HTERT RPE-1 (cell line): ENCODE data around the gene RBM6.
"Not testable (repeated sequence)": the region's sequence is repeated elsewhere in the genome, so short reads cannot be mapped to it uniquely, and the experiment has no call there.

Experiments
- in situ Hi-C: fragments of 300-500 bp; cut with MboI; formaldehyde crosslinking; loops from 4 replicates; pipeline ENCODE4 v1.14.3; 2020; ENCODE audit warnings: low sequenced_read_pairs

Gene RBM6, protein sequence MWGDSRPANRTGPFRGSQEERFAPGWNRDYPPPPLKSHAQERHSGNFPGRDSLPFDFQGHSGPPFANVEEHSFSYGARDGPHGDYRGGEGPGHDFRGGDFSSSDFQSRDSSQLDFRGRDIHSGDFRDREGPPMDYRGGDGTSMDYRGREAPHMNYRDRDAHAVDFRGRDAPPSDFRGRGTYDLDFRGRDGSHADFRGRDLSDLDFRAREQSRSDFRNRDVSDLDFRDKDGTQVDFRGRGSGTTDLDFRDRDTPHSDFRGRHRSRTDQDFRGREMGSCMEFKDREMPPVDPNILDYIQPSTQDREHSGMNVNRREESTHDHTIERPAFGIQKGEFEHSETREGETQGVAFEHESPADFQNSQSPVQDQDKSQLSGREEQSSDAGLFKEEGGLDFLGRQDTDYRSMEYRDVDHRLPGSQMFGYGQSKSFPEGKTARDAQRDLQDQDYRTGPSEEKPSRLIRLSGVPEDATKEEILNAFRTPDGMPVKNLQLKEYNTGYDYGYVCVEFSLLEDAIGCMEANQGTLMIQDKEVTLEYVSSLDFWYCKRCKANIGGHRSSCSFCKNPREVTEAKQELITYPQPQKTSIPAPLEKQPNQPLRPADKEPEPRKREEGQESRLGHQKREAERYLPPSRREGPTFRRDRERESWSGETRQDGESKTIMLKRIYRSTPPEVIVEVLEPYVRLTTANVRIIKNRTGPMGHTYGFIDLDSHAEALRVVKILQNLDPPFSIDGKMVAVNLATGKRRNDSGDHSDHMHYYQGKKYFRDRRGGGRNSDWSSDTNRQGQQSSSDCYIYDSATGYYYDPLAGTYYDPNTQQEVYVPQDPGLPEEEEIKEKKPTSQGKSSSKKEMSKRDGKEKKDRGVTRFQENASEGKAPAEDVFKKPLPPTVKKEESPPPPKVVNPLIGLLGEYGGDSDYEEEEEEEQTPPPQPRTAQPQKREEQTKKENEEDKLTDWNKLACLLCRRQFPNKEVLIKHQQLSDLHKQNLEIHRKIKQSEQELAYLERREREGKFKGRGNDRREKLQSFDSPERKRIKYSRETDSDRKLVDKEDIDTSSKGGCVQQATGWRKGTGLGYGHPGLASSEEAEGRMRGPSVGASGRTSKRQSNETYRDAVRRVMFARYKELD

GRCh38 chr3:49939858-49940666 lies at the start of gene RBM6:
Gene RBM6, plus strand, starts transcription at chr3:49940150. Its CDS starts 22,492 bp downstream, at chr3:49962642.
- in situ Hi-C loops: no loop called here

DNA sequence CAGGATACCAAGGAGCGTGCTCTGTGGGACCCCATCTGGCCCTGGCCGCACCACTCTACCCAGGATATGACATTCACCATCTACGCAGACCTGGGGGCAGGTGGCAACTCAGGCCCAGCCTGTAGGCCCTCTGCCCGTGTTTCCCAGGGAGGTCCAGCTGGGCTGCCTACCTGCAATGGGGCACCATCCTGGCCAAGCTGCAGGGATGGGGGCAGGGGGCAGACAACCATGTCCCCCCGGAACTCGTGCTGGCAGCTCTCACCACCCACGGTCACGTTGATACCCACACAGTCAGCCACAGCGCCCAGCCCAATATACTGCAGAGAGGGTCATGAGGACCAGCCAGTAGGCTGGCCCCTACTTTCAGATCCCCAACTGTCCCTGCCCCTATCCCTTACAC lies 44.2 kb upstream of the RBM6 start:
- in situ Hi-C loops: no loop called here

DNA sequence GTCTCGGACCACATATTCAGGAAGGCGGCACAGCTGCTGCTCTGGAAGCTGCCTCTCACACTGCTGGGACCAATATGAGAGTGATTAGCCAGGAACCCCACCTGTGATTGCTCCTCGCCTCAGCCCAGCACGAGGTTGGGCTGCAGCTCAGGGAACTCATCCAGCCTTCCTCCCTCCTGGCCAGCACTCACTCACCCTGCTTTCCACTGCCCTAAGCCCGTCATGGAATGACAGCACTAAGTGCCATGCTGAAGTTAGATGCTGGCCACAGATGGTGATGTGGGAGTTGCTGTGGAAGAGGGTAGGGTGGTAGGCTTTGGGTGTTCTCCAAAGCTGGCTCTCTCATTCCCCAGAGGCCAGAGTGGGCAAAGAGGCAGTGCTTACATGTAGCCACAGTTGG lies 43.6 kb upstream of the RBM6 start:
- in situ Hi-C loops: no loop called here

- in situ Hi-C loops: no loop called here
These were observed 41.0 kb upstream of the RBM6 start for GRCh38 chr3:49898991-49899390.

GRCh38 chr3:49899815-49900214 lies 40.1 kb upstream of the RBM6 start:
- in situ Hi-C loops: no loop called here

DNA sequence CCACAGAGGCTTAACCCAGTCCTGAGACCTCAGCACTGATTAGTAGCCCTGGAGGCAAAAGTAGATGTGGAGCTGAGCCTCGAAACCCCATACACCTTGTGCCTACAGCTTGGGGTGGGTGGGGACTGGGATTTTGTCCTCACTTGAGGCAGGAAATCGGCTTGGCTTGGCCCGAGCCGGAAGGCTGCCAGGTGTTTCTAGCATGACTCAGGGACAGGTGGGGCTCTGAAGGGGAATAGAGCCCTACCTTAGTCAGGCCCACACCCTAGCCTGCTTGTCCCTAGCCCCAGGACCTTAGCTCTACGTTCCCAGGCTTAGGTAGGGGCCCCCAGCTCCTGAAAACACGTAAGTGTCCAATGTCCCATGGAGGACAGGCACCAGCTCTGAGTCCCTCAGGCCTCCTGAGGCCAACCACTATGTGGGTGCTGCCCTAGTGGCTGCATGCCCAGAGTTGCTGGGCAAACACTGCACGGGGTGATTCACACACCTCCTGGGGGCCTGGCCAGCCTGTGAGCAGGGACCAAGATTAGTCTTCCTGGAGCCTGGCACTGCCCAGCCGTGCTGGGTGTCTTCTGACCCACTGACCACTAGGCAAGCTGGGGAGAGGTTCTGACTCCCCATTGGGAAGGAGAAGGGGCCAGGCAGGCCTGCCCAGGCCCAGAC lies 39.3 kb upstream of the RBM6 start:
- in situ Hi-C loops: no loop called here

- in situ Hi-C loops: no loop called here
These were observed 38.3 kb upstream of the RBM6 start for GRCh38 chr3:49901366-49902339.

DNA sequence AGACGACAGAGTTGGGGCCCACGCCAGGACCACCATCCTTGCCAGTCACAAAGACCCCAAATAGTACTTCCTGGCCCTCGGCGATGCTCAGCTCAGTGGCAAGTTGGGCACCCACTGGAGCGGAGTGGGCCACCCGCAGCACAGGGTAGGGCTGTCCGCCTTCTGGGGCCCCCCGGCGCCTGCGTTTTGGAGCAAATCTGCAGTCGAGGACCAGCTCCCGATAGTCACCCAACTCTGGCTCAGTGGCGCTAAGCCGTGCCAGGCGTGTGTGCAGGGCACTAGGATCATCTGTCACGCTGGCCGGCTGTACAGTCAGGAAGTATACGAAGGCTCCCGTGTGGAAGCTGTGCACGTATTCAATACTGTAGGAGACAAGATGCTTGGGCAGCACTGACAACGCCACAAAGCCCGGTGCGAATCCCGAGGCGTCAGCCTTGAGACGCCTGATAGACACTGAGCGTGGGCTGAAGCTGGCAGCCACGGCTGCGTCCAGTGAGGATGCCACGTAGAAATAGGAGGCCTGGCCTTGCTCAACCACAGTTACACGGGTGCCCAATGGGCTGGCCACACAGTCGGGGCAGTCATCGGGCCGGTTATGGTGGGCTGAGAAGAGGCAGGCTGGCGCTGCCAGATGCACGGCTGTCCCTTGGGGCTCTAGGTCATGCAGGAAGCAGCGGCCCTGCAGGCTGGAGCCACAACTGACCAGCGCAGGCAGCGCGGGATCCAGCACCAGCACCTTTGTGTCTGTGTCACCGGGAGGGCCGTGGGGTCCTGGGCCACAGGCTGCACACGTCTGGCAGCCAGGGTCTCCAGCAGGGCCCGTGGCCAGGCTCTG lies 37.2 kb upstream of the RBM6 start:
- in situ Hi-C loops: no loop called here

DNA sequence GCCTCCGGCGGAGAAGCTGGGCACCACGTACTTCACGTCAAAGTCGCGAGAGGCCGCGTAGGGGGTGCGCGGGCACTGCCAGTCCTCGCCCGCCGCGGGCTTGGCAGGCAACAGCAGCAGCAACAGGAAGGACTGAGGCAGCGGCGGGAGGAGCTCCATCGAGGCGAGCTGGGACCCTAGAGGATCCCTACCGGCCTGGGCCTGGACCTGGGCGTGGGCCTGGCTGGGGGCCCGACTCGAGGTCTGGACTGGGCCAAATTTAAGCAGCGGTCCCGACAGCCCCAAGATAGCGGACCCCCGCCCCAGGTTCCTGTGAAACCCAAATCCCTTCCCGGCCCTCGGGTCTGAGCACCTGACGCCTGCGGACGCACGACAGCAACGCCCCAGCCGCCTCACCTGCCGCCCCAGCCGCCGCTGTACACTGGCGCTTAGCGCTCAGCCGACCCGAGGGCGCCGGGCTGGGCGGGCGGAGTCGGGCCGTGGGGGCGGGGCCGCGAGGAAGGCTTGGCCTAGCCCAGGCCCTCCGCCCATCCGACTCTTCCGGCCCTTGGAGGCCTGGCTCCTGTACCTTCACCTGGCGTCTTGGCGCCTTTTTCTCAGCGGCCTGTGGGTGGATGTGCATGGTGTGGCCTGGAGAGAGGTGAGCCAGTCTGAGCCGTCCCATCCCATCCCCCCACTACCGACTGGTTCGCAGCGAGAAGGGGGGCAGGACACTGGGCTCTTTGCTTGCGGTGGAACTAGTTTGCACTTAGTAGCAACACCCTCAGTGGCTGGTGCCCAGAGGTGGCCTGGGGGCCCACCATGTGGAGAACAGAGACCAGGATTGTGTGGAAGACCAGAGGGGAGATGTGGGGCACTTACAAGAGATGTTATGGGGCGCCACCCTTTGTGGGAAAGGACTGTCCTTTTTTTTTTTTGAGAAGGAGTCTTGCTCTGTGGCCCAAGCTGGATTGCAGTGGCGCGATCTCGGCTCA lies 36.2 kb upstream of the RBM6 start, which contains the start of gene MST1R:
MST1R (minus strand) TSS at position 423 of the 974 bp plus-strand sequence; CDS start at position 159, 264 bp downstream.
- in situ Hi-C loops: no loop called here

GRCh38 chr3:49904448-49904847 lies 35.5 kb upstream of the RBM6 start:
- in situ Hi-C loops: not testable (repeated sequence)

- in situ Hi-C loops: no loop called here
These were observed 33.7 kb upstream of the RBM6 start for GRCh38 chr3:49906073-49906743.

GRCh38 chr3:49908373-49909199 lies 31.4 kb upstream of the RBM6 start:
- in situ Hi-C loops: no loop called here

DNA sequence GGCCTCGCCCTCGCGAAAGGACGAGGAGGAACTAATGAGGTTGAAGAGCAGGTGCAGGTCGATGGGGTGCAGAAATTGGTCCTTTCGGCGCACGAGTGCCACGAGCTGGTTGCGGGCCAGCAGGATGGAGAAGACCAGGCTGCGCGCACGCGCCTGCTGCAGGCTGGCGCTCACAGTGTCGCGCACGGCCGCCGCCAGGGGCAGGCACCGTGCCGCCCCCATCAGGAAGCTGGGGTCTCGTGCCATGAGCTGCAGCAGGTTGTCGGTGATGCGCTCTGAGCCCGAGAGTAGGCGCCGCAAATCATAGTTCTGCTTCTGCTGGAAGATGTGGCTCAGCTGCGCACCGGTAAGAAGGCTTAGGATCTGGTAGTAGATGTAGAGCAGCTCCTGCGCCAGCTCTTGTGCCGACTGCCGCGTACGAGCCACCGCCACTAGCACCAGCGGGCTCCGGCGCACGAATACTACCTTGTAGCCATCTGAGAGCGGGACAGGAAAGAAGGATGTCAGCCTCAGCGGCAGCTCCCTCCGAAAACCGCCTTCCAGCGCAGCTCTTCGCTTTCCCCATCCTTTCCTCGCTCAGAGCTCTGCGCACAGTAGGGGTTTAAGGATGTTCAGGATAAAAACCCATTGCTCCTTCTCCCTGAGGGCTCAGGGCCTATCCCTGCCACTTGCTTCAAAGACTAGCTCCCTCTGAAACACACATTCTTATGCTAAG lies 29.4 kb upstream of the RBM6 start:
- in situ Hi-C loops: no loop called here

GRCh38 chr3:49911124-49911420 lies 28.9 kb upstream of the RBM6 start:
- in situ Hi-C loops: no loop called here

- in situ Hi-C loops: no loop called here
These were observed 28.3 kb upstream of the RBM6 start for GRCh38 chr3:49911611-49912010.
